HG02798 (cell line): ENCODE measurements around the gene TNNT3.
A peak's percentile ranks its signal among the peaks of the same experiment; 100 is the strongest.
"Not testable (repeated sequence)": the region's sequence is repeated elsewhere in the genome, so short reads cannot be mapped to it uniquely, and the experiment has no call there.

ENCODE experiments used
- ATAC-seq: cut with Tn5 transposase; IDR thresholded peaks from one replicate; pipeline ENCODE4 v1.9.1; 2021; ENCODE audit warnings: mild to moderate bottlenecking; ENCODE audit not compliant: unreplicated experiment, poor library complexity

Gene TNNT3

GRCh38 chr11:1880746-1881441 is 38.6 kb upstream of the TNNT3 start:
- ATAC-seq, result no peak

DNA sequence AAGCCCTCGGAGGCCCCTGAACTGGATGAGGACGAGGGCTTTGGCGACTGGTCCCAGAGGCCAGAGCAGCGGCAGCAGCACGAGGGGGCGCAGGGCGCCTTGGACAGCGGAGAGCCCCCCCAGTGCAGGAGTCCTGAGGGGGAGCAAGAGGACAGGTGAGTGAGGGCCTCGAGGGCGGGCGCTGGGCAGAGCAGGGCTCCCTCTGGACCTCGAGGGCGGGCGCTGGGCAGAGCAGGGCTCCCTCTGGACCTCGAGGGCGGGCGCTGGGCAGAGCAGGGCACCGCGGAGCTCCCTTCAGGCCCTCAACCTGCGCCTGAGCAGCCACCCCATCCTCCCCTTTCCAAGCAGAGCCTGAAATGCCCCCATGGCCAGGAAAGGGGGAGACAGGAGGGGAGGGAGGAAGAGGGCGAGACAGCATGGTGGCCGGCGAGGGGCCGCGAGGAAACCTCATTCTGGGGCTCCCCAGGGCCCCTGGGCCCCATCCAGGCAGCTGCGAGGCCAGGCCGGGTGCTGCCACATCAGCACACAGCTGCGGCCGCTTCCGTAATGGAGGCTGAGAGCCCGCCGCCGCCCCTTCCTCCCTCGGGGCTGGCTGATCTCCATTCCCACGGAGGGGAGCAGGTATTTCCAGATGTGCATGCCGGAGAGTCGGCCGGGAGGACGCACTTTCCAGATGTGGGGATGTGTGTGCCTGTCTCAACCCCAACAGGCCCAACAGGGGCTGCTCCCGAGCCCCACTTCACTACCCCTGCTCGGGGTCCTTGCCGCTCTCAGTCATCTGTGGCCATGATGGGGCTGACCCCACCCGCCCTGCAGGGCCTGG is 37.9 kb upstream of the TNNT3 start:
- peak; percentile 11 for ATAC-seq

- peak; percentile 56 for ATAC-seq
Observed at GRCh38 chr11:1882265-1883238, 37.0 kb upstream of the TNNT3 start.

DNA sequence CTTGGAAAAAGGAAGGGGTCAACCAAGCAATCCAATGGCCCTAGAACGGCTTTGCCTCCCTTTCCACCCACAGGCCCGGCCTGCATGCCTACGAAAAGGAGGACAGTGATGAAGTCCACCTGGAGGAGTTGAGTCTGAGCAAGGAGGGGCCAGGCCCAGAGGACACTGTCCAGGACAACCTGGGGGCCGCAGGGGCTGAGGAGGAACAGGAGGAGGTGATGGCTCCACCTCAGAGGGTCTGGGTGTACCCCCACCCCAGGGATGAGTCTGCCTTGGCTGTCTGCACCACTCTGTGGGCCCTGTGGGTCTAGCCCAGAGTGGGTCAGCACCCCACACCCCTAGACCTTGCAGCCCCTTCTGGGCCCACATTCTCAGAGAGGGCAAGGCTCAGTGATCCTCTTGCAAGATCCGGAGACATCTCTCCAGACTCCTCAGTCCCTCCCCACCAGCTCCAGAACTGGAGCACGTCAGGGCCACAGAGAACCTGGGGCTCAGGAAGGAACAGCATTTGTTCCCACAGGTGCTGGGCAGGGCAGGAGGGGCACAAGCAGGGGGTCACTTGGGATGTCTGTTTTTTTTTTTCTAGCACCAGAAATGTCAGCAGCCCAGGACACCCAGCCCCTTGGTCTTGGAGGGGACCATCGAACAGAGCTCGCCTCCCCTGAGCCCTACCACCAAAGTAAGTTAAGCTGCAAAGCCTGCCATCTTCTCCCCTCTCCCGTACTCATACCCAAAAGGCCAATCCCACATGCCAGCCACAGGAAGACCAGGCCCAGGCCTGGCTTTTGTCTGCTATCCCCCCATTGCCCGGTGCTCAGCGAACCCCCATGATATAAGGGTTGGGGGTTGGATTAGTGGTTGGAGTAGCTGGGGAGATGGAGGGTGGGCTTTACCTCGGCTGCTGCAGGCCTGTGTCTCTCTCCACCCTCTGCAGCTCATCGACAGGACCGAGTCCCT is 35.9 kb upstream of the TNNT3 start:
- no peak for ATAC-seq

DNA sequence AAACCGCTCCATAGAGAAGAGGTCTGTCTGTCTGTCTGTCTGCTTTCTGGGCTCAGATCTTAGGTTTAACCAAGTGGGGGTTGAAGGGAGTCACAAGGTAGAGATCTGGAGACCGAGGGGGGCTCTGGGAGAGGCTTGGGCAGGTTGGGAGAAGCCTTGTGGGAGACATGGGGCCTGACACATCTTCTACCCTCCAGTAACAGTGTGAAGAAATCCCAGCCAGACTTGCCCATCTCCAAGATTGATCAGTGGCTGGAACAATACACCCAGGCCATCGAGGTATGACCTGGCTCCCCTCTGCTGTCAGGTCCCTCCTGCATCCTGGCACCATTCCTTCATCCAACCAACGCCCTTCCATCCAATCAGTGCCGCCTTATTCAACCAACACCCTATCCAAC is 35.2 kb upstream of the TNNT3 start:
- no peak for ATAC-seq

DNA sequence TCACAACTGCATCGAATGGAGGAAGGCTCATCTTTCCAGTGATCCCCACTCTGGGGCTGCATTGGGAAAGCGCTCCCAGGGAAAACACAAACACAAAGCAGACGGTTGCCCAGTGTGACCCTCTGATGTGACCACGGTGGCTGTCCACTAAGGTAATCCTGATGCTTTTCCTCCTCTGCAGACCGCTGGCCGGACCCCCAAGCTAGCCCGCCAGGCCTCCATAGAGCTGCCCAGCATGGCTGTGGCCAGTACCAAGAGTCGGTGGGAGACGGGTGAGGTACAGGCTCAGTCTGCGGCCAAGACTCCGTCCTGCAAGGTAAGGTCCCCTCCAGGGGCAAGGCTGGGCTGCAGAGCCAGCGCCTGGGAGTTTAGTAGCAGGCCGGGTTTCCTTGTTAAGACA is 33.0 kb upstream of the TNNT3 start:
- ATAC-seq, result not testable (repeated sequence)

DNA sequence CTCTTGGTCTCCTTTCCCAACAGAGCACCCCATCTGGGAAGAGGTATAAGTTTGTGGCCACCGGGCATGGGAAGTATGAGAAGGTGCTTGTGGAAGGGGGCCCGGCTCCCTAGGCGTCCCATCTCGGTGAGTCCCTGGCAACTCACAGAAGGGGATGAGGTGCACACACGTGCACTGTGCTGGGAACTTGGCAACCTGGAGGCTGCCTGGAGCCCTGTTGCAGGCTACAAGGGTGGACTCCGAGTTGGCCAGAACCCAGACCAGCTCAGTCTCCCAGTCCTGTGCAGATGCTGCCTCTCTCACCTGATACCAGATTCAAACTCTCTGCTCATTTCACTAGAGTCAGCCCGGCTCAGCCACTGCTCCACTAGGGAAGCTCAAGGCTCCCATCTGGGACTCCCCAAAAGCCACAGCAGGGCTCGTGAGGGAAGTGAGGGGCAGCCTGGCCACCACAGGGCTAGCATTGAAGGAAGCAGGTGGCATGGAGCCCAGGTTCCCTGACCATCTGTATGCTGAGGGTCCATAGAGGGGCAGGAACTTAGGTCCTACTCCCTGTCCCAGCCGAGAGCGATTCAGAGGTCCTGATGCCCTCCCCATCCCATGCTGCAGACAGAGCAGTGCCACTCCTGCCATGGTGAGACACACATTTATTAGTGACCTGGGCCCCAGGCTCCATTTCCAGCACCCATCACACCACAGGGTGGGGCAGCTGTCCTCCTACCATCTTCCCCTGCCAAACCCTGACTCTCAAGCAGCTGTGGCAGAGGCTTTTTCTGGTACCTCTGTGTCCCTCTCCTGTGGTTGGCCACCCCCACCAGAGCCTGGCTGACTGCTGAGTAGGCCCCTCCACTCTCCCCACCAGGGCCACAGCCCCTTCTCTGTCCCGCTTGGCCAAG is 31.8 kb upstream of the TNNT3 start:
- ATAC-seq, result no peak

DNA sequence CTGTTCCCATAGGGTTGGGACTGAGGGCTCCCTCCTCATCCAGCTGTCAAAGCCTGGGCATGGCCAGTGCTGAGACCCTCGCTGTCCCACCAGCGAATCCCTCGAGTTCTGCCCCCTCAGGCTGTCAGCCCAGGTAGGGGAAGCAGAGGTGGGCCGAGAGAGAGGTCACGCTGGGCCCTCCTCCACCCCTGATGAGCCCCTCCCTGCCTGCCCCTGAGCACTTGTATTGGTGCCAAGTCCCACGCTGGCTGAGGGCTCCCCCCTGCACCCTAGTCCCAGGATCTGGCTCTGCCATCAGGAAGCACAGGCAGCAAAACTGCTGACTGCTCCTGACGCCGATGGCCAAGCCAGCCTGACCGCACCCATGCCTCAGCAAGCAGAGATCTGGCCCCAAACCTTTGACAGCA is 31.2 kb upstream of the TNNT3 start:
- ATAC-seq, result no peak

DNA sequence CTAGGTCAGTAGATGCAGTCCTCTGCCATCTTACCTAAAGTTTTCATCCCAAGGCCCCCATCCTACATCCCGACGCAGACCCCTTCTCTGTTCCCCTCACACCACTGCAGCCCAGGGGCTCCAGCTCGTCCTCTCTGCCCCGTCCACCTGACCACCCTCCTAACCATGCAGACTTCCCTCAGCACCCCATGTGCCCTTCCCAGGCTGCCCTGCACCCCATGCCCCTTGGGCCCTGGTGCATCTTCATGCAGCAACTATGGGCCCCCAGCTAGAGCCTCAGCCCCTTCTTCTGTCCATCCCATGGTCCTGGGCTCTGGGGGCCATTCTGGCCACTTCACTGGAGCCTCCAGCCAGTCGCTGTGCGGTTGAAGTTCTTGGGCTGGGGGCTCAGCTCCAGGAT is 30.7 kb upstream of the TNNT3 start:
- no peak for ATAC-seq

DNA sequence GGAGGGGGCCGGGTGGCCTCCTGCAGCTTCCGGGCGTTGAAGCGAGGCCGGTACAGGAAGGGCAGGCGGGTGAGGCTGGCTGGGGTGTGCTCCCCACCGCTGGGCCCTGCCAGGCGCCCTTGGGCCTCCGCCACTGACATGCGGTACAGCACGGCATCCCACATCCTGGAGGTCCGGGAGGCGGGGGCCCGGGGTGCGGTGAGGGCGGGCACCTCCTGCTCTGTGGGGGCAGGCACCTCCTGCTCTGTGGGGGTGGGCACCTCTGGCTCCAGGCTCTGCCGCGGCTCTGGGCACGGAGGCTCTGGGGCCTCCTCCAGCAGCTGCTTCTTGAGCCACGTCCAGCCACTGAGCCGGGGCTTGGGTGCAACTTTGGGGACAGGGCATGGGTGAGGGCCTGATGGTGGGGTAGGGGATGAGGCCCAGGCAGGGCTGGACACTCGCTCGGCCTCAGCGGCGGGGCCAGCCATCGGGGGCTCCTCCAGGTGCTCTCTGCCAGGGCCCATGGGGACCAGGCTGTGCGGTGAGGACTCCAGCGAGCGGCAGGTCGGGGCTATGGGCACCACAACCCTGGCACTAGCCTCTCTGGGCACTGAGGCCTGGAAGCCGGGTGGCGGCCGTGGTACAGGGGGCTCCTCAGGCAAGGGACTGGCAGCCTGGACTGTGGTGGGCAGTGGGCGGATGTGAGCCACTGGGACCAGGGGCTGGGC is 30.1 kb upstream of the TNNT3 start:
- ATAC-seq, result no peak

- ATAC-seq, result no peak
Observed at GRCh38 chr11:1889941-1890855, 29.3 kb upstream of the TNNT3 start.

- ATAC-seq, result no peak
Observed at GRCh38 chr11:1890856-1891830, 28.4 kb upstream of the TNNT3 start.

GRCh38 chr11:1891831-1892115 is 27.7 kb upstream of the TNNT3 start, which contains the start of gene PRR33:
PRR33 (minus strand) TSS chr11:1891895; CDS start chr11:1890584, 1,311 bp downstream.
- ATAC-seq, result no peak

DNA sequence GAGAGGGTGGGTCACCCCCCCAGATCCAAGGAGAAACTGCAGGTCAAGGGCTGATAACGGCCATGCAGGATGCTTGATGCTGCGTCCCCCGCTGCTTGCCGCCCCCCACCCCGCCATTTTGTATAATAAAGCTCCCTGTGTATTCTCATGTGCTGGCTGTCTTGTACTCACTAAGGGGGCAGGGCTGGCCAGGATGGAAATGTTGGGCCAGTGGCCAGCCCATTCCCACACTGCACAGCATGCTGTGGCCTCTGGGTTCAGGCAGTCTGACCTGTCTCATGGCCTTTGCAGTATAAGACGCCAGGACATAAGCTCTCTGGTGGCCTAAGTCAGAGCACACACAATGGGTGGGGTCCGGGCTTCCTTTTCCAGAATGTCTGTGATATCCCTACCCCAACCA is 27.4 kb upstream of the TNNT3 start:
- ATAC-seq, result no peak

- no peak for ATAC-seq
Observed at GRCh38 chr11:1892558-1892957, 26.9 kb upstream of the TNNT3 start.
